Measurements from ENCODE around the gene ITGA5.
"Not testable (repeated sequence)": the region's sequence is repeated elsewhere in the genome, so short reads cannot be mapped to it uniquely, and the experiment has no call there.

The ITGA5 gene

DNA sequence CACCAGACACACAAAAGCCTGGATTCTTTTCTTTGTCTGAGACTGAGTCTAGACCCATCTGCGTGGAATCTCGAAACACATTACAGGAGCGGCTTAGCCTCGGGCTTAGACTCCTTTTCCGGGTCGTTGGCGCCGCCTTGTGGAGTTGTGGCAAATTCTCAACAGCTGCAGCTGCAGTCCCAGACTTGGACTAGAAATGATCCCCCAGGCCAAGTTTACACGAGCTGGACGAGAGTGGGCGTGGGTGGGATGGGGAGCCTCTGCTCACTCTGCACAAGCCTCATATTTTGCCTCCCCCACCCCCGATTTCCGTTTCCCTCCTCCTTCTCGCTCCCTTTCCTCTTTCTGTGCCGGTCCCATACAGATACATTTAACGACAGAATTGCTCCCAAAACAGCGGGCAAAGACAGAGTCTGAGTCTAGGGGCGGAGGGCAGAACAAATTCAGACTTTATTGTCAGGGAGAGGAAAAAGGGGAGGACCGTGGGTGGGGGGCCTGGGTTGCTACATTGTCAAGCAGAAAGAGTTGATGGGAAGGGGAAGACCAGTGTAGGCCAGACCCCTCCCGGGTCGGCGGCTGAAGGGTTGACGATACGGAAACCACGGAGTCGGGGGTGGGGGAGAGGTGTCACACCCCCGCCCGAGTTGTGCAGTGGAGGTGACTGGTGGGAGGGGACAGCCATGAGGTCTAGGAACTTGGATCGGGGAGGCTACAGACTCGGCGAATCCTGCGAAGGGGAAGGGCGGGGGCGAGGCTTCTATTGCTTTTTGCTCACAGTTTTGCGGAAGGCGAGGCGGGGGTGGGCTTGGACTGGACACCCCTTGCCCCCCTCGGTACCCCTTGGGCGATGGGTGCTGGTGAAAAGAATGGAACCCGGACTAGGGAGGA is 50.1 kb downstream of the ITGA5 start:
- DNase-seq = peak; percentile 85

GRCh38 chr12:54368025-54368708 is 50.9 kb downstream of the ITGA5 start:
- DNase-seq = no peak

GRCh38 chr12:54364413-54364812 is 54.7 kb downstream of the ITGA5 start, which contains the start of gene GPR84:
Gene GPR84 (minus strand): TSS chr12:54364486. CDS start chr12:54363851, 635 bp downstream.
- no peak for DNase-seq

GRCh38 chr12:54363618-54364017 is 55.4 kb downstream of the ITGA5 start:
- no peak for DNase-seq

DNA sequence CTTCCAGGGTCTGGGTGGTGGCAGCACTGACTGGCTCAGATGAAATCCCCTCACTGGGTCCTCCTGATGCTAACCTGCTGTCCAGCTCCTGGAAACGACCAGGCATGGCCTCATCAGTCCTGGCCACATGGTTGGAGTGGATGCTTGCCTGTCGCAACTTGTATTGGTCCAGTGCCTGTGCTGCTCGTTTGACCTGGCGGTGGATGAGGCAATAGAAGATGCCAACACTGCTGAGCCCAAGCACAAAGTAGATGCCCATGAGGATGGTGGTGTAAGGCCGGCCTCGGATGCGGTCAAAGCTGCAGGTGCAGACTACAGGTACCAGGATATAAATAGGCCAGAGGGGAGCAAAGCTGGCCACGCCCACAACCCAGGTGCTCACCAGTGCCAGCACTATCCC is 56.0 kb downstream of the ITGA5 start:
- no peak for DNase-seq

- no peak for DNase-seq
These were observed 58.2 kb downstream of the ITGA5 start for GRCh38 chr12:54360717-54361456.

DNA sequence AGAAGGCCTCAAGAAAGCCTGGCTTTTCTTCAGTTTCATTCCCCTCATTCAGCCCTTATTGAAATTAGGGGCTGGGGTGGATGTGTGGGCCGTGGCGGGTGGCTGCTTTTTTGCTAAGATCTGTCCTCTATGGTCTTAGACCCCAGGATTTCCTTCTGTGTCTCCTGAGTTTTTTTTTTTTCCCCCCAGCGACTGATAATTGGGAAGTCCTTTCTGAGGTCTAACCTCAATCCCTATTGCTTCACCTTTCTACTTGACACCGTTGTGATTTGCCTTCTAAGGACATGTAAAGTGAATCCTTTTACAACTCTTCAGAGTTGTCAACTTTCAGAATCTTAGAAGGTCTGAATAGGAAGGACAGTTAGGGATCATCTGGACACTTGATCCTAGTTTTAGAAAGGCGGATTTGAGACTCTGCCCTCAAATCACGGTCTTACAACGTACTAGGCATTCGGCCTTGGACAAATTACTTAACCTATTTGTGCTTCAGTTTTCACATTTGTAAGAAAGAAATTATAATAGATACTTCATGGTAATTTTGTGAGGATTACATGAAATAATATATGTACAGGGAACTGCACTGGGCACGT is 59.2 kb downstream of the ITGA5 start:
- no peak for DNase-seq

- peak; percentile 81 for DNase-seq
These were observed 59.9 kb downstream of the ITGA5 start for GRCh38 chr12:54358945-54359761.

DNA sequence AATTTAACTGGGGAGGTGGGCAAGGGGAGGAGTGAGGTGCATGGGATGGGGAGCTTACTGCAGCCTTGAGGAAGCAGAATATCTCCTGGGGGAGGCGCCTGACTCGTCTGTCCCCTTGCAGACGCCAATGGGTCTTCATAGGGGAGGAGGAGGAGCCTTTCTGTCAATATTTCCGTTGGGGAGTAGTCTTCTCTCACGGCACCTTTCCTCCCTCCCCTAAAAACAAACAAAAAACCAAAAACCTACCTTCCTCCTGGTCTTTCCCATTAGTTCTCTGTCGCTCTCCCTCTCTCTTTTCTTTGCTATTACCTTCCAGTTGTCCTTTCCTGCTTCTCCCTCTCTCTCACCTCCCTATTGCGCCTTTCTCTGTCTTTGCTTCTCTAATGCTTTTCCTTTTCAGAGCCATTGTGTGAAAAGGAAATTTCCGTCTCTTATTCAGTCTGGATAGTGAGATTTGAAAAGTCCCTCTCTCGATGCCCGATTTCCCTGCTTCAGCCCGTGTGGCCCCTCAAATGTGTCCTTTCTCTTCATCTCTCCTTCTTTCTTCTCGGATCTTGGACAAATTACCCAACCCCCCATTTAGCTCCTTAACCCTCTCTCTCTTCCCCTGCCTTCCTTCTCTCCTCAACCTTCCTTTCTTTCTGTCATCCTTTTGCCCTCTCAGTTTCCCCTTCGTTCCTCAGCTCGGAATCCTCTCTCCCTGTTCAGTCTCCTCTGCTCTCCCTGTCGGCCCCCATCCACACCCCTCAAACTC is 60.7 kb downstream of the ITGA5 start:
- DNase-seq = no peak

DNA sequence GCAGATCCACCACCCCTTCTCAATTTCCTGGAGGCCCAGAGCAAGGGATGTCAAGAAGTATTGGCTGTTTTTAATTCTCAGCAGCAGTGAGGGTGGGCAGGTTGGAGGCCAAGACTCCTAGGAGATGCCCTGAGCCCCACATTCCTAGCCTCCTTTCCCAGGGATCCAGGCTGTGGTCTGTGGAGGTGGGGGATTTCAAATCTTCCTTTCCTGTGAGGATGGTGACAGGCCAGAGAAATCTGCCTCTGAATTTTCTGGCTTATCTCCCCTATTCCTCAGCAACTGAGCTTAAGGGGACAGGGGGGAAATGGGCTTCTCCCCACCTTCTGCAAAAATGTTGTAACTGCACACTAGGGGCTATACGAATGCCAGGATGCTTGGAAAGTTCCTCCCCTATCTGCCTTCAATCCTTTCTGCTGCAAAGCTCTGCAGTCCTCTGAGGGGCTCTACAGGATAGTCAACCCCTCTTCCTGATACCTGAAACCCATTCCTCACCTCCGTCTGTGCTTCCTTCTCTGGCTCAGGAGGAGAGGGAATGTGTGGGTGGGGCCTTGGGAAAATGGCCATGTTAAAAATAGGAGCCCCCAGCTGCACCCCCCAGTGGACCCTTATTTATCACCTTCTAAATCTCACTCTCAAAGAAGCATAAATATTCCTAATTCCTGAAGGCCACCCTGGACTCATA is 61.4 kb downstream of the ITGA5 start:
- DNase-seq = no peak

GRCh38 chr12:54356951-54357356 is 62.1 kb downstream of the ITGA5 start:
- no peak for DNase-seq

DNA sequence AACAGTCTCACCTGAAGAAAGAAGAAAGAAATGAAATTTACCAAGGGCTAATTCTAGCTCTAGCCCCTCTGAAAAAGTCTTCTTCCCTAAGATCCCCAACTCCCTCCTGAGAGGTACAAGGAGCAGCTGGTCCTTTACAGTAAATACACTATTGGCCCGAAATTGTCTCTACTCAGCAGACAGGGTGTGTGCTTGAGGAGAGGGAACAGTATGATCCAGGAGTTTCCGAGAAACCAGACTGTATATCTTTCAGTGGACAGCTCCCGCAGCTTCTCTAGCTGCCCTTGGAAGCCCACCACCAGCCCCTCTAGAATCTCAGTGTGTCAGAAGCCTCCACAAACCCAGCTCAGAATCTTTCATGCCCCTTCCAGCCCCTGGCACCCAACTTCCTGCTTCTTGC is 62.8 kb downstream of the ITGA5 start:
- DNase-seq = no peak

GRCh38 chr12:54355104-54355815 is 63.8 kb downstream of the ITGA5 start:
- no peak for DNase-seq

DNA sequence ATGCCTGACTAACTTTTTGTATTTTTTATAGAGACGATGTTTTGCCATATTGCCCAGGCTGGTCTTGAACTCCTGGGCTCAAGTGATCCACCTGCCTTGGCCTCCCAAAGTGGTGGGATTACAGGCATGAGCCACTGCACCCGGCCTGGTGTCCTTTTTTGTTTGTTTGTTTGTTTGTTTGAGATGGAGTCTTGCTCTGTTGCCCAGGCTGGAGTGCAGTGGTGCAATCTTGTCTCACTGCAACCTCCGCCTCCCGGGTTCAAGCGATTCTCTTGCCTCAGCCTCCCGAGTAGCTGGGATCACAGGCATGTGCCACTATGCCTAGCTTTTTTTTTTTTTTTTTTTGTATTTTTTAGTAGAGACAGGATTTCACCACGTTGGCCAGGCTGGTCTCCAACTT is 64.8 kb downstream of the ITGA5 start:
- not testable (repeated sequence) for DNase-seq

DNA sequence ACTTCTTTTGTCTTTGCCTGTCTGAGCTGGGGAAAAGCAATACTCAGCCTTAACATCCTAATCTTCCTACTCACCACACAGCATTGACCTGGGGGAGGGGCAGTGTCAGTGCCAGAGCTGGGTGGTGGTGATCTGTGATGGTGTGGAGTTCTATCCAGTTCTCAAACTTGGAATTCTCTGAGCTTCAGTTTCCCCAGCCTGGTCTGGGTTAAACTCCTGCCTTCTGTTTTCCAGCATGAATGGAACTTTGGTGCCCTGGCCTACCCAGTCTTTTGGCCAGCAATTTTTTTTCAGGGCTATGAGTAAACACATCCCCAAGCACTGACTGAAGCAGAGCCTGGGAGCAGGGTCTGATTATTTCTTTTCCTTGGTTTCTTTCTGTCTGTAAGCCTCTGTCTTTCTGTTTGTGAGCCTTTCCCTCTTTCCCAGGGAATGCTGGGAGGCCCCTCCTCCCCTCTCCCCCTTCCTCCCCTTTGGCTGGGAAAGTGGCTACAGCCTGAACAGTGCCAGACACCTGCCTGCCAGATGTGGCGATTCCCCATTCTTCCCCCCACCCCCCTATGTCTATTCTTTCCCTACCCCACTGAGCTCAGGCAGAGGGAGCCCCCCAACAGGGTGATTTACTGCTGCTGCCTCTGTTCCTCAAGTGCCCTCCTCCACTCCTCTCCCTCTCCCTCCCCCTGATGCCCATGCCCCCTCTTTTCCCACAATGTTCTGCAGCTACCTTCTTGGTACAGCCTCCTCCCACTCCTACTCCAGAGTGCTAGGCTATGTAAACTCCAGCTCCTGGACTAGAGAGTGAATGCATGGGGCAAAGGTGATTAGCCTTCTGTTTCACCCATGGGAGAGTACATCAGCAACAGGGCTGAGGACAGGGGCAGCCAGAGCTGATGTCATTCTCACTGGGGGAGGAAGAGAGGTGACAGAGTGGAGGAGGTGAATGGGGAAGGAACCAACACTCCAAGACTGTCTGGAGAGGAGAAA is 65.9 kb downstream of the ITGA5 start:
- DNase-seq = no peak

DNA sequence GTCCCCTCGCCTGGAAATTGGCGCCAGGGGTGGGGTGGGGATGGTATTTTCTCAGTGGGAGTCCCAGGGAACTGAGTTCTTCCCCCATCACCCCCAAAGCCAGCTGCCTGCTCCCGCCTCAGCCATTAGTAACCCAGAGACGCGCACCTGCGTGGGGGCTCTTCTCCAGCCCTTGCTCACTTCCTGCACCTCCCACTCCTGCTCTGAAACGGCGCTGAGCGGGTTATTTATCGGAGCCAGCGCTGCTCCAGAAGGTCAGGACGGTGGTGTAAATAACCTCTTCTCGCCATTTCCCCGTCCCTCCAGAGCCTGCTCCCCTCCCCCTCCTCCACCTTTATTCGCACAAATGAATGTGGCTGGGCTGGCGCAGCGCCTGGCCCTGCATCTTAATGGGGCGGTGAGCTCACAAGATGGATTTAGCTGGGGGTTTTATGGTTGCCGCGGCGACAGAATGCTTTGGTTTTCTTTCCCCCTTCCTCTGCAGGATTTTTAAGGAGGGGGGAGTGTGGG is 67.0 kb downstream of the ITGA5 start:
- no peak for DNase-seq

- DNase-seq = no peak
These were observed 67.7 kb downstream of the ITGA5 start for GRCh38 chr12:54351341-54351740.

- DNase-seq = no peak
These were observed 68.3 kb downstream of the ITGA5 start for GRCh38 chr12:54350743-54351142.

- no peak for DNase-seq
These were observed 69.4 kb downstream of the ITGA5 start for GRCh38 chr12:54349679-54350078.
